ENCODE data around the gene RFLNA.

The RFLNA gene

DNA sequence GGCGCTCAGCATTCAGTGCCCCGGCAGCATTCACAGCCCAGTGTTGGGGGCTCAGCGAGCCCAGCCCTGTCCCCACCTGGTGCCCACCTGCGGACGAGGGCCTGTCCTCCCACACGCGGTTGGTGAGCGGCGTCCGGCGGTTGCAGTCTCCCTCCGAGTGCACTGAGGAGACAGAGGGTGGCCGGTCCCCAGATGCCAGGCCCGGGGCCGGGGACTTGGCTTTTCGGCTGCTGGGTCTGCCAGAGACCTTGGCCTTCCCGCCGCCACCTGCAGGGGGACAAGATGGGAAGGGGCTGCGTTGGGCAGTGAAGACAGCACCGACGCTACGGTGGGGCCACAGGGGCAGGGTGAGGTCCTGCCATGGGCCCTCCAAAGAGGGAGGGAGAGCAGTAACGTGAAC, 31.2 kb downstream of the RFLNA start:
- H3K36me3 ChIP-seq (ENCODE audit: insufficient read depth, low read length), result peaks cover 16% of the 10 kb centered on the region; the same call in 1 of the 2 replicates
- no peaks in the 10 kb centered on the region for H4K20me1 ChIP-seq (ENCODE audit: insufficient read depth, low read length, poor library complexity, severe bottlenecking)
- TF ChIP-seq EZH2phosphoT487 (IDR thresholded peaks at IDR 0.05; ENCODE audit: borderline replicate concordance), result no peak
- TF ChIP-seq, protein P1, sequence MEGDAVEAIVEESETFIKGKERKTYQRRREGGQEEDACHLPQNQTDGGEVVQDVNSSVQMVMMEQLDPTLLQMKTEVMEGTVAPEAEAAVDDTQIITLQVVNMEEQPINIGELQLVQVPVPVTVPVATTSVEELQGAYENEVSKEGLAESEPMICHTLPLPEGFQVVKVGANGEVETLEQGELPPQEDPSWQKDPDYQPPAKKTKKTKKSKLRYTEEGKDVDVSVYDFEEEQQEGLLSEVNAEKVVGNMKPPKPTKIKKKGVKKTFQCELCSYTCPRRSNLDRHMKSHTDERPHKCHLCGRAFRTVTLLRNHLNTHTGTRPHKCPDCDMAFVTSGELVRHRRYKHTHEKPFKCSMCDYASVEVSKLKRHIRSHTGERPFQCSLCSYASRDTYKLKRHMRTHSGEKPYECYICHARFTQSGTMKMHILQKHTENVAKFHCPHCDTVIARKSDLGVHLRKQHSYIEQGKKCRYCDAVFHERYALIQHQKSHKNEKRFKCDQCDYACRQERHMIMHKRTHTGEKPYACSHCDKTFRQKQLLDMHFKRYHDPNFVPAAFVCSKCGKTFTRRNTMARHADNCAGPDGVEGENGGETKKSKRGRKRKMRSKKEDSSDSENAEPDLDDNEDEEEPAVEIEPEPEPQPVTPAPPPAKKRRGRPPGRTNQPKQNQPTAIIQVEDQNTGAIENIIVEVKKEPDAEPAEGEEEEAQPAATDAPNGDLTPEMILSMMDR (conservative IDR thresholded peaks at IDR 0.05; ENCODE audit: low read length), result no peak
- no peaks in the 10 kb centered on the region for H3K79me2 ChIP-seq (ENCODE audit: insufficient read depth, low read length)
- no peak overlapping the region for H2AFZ ChIP-seq (ENCODE audit: low read length)
- H3K4me3 ChIP-seq (ENCODE audit: low read length, poor library complexity, severe bottlenecking), result no peak overlapping the region
- H3K9me2 ChIP-seq (replicated peaks; ENCODE audit: low read depth, low read length), result no peaks in the 10 kb centered on the region
- no peak overlapping the region for H3K4me2 ChIP-seq (ENCODE audit: low read depth, low read length, poor library complexity, severe bottlenecking)
- no peaks in the 10 kb centered on the region for H3F3A ChIP-seq (ENCODE audit: low read depth)
- no peaks in the 10 kb centered on the region for H3K4me1 ChIP-seq (ENCODE audit: insufficient read depth, low read length, poor library complexity, severe bottlenecking)
- H3K27me3 ChIP-seq (ENCODE audit: insufficient read depth, low read length, poor library complexity, severe bottlenecking), result no peaks in the 10 kb centered on the region
- H3K9ac ChIP-seq (ENCODE audit: low read depth, low read length, poor library complexity, severe bottlenecking), result no peak overlapping the region
- H3K9me3 ChIP-seq (ENCODE audit: insufficient read depth, low read depth, low read length), result peaks cover 10% of the 10 kb centered on the region; the same call in 1 of the 2 replicates

DNA sequence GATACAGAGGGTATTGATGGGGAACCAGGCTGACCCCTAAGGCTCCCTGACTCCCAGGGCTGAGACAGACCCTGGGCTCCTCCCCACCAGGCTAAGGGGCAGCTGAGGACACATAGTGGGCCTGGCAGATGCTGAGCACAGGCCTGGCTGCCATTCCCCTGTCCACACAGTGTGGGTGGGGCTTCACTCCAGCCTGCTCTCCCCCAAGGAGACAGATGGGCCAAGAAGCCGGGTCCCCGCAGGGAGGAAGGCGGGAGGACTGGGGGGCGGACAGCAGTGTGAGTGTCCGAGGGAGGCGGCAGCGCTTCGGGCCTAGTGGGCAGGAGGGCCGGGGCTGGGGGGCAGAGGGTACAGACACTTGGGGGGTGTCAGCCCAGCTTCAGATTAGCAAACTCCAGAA, 32.0 kb downstream of the RFLNA start:
- H3K9ac ChIP-seq (ENCODE audit: low read depth, low read length, poor library complexity, severe bottlenecking), result no peak overlapping the region
- no peaks in the 10 kb centered on the region for H3K4me1 ChIP-seq (ENCODE audit: insufficient read depth, low read length, poor library complexity, severe bottlenecking)
- H3K4me2 ChIP-seq (ENCODE audit: low read depth, low read length, poor library complexity, severe bottlenecking), result no peak overlapping the region
- peaks cover 10% of the 10 kb centered on the region; the same call in 1 of the 2 replicates for H3K9me3 ChIP-seq (ENCODE audit: insufficient read depth, low read depth, low read length)
- no peak overlapping the region for H3K4me3 ChIP-seq (ENCODE audit: low read length, poor library complexity, severe bottlenecking)
- no peaks in the 10 kb centered on the region for H3K27me3 ChIP-seq (ENCODE audit: insufficient read depth, low read length, poor library complexity, severe bottlenecking)
- H3K79me2 ChIP-seq (ENCODE audit: insufficient read depth, low read length), result no peaks in the 10 kb centered on the region
- no peak overlapping the region for H2AFZ ChIP-seq (ENCODE audit: low read length)
- H3K36me3 ChIP-seq (ENCODE audit: insufficient read depth, low read length), result peaks cover 19% of the 10 kb centered on the region; the same call in 1 of the 2 replicates
- no peaks in the 10 kb centered on the region for H3K9me2 ChIP-seq (replicated peaks; ENCODE audit: low read depth, low read length)
- no peak for TF ChIP-seq EZH2phosphoT487 (IDR thresholded peaks at IDR 0.05; ENCODE audit: borderline replicate concordance)
- TF ChIP-seq, protein P1 (conservative IDR thresholded peaks at IDR 0.05; ENCODE audit: low read length), result no peak
- no peaks in the 10 kb centered on the region for H3F3A ChIP-seq (ENCODE audit: low read depth)
- no peaks in the 10 kb centered on the region for H4K20me1 ChIP-seq (ENCODE audit: insufficient read depth, low read length, poor library complexity, severe bottlenecking)

DNA sequence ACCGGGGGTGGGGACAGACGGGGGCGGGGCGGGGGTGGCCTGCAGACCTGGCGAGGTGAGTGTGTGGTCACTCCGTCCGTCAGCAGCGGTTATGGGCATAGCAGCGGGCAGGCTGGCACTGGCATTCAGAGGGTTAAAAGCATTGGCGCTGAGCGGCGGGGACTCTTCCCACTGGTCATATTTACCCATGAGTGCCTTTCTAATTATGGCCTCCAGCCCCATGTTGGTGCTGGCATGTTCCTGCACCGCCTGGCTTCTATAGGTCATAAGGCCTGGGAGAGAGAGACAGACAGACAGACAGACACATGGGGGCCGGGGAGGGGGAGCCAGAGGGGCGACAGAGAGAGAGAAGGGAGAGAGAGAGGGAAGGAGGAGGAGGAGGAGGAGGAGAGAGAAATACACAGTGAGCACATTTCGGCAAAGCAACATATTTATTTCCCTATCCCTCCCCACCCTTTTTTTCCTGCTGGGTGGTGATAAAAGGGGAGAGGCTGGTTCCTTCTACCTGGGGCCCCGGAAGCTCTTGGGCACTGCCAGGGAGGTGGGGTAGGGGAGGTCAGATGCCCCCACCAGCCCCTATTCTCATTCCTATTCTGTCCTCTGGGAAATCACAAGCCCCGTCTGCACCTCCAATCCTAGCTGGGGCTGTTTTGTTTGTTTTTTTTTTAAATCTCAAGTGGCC, 32.6 kb downstream of the RFLNA start:
- H3K9me2 ChIP-seq (replicated peaks; ENCODE audit: low read depth, low read length), result no peaks in the 10 kb centered on the region
- no peaks in the 10 kb centered on the region for H3K79me2 ChIP-seq (ENCODE audit: insufficient read depth, low read length)
- no peaks in the 10 kb centered on the region for H3K27me3 ChIP-seq (ENCODE audit: insufficient read depth, low read length, poor library complexity, severe bottlenecking)
- H3K4me2 ChIP-seq (ENCODE audit: low read depth, low read length, poor library complexity, severe bottlenecking), result no peak overlapping the region
- no peak overlapping the region for H3K9ac ChIP-seq (ENCODE audit: low read depth, low read length, poor library complexity, severe bottlenecking)
- no peak for TF ChIP-seq EZH2phosphoT487 (IDR thresholded peaks at IDR 0.05; ENCODE audit: borderline replicate concordance)
- TF ChIP-seq, protein P1 (conservative IDR thresholded peaks at IDR 0.05; ENCODE audit: low read length), result no peak
- peaks cover 10% of the 10 kb centered on the region; the same call in 1 of the 2 replicates for H3K9me3 ChIP-seq (ENCODE audit: insufficient read depth, low read depth, low read length)
- H3K4me1 ChIP-seq (ENCODE audit: insufficient read depth, low read length, poor library complexity, severe bottlenecking), result no peaks in the 10 kb centered on the region
- peaks cover 26% of the 10 kb centered on the region; the same call in 1 of the 2 replicates for H3K36me3 ChIP-seq (ENCODE audit: insufficient read depth, low read length)
- no peak overlapping the region for H2AFZ ChIP-seq (ENCODE audit: low read length)
- H3F3A ChIP-seq (ENCODE audit: low read depth), result no peaks in the 10 kb centered on the region
- H3K4me3 ChIP-seq (ENCODE audit: low read length, poor library complexity, severe bottlenecking), result no peak overlapping the region
- no peaks in the 10 kb centered on the region for H4K20me1 ChIP-seq (ENCODE audit: insufficient read depth, low read length, poor library complexity, severe bottlenecking)
